Smooth muscle cell (in vitro differentiated cells): ENCODE measurements around the gene PRF1. TPM values are rescaled to one million over a fixed set of nuclear protein-coding genes. Genes with fewer than 3 reads are reported as not detected.

Experiments used
- DNase-seq: peaks from one replicate; lab custom pipeline; 2025; ENCODE audit not compliant: unreplicated experiment; lab: John Stamatoyannopoulos, UW
- H2AFZ ChIP-seq: fragments of 200-600 bp; sonication (generic); 2 replicates; pipeline ENCODE4 v1.6.0; 2016; ENCODE audit warnings: antibody characterized with exemption, low read depth, mild to moderate bottlenecking
- H3F3A ChIP-seq: fragments of 200-600 bp; sonication (generic); 2 replicates; pipeline ENCODE4 v1.6.0; 2017; ENCODE audit warnings: antibody characterized with exemption, low read depth
- H3K27ac ChIP-seq: fragments of 200-600 bp; sonication (generic); 2 replicates; pipeline ENCODE4 v1.5.1; 2016; ENCODE audit warnings: low read depth, mild to moderate bottlenecking
- H3K27me3 ChIP-seq: fragments of 200-600 bp; sonication (generic); 2 replicates; pipeline ENCODE4 v1.6.1; 2016; ENCODE audit warnings: low read depth, mild to moderate bottlenecking
- H3K36me3 ChIP-seq: fragments of 200-600 bp; sonication (generic); 2 replicates; pipeline ENCODE4 v1.5.1; 2016; ENCODE audit warnings: low read depth
- H3K4me1 ChIP-seq: fragments of 200-600 bp; sonication (generic); 2 replicates; pipeline ENCODE4 v1.5.1; 2016; ENCODE audit warnings: low read depth
- H3K4me2 ChIP-seq: fragments of 200-600 bp; sonication (generic); 2 replicates; pipeline ENCODE4 v1.6.0; 2016; ENCODE audit warnings: mild to moderate bottlenecking
- H3K4me3 ChIP-seq: fragments of 200-600 bp; sonication (generic); 2 replicates; pipeline ENCODE4 v1.5.1; 2016; ENCODE audit warnings: mild to moderate bottlenecking
- H3K79me2 ChIP-seq: fragments of 200-600 bp; sonication (generic); 2 replicates; pipeline ENCODE4 v1.6.0; 2016; ENCODE audit warnings: low read depth, mild to moderate bottlenecking
- H3K9ac ChIP-seq: fragments of 200-600 bp; sonication (generic); 2 replicates; pipeline ENCODE4 v1.6.0; 2016; ENCODE audit warnings: low read depth
- H3K9me3 ChIP-seq: fragments of 200-600 bp; sonication (generic); replicated peaks from 2 replicates; pipeline ENCODE4 v1.5.1; 2016; ENCODE audit warnings: low read depth
- H4K20me1 ChIP-seq: fragments of 200-600 bp; sonication (generic); 2 replicates; pipeline ENCODE4 v1.6.0; 2016; ENCODE audit warnings: low read depth
- CTCF ChIP-seq: fragments of 200-600 bp; sonication (generic); IDR thresholded peaks from 2 replicates; pipeline ENCODE4 v1.5.1; 2017; ENCODE audit warnings: borderline replicate concordance, mild to moderate bottlenecking, antibody characterized with exemption; ENCODE audit not compliant: insufficient read depth, poor library complexity, severe bottlenecking
- WGBS: methylation state at CpG from one replicate; pipeline ENCODE4 v1.1.7; 2016; ENCODE audit warnings: low lambda C conversion rate; 5-methylcytosine and 5-hydroxymethylcytosine counted together
- polyA plus RNA-seq: library from polyadenylated mRNA; unstranded; fragments of >200 nt; fragmentation: Nextera tagmentation; extraction: Ambion mirVana; gene quantifications from 2 replicates; pipeline ENCODE4 v1.2.1, GENCODE V29; 2016
- total RNA-seq: library from RNA; depleted of rRNA; stranded (reverse); fragments of >200 nt; gene quantifications from 2 replicates; pipeline ENCODE4 v1.2.3, GENCODE V29; 2014

The PRF1 gene
- total and polyA plus RNA-seq, 2 experiments from 2014 or later = not detected

GRCh38 chr10:70601746-70602145 lies 795 bp downstream of the PRF1 start:
- Histone ChIP-seq H2AFZ (no peak overlapping the region), H3K9ac (no peak overlapping the region), H3K27ac (no peak overlapping the region), H3K36me3 (no peaks in the 10 kb centered on the region), H3K4me3 (no peak overlapping the region), H4K20me1 (no peaks in the 10 kb centered on the region), H3K4me1 (no peaks in the 10 kb centered on the region), H3K9me3 (no peaks in the 10 kb centered on the region), H3F3A (no peaks in the 10 kb centered on the region), H3K27me3 (no peaks in the 10 kb centered on the region), H3K79me2 (no peaks in the 10 kb centered on the region), H3K4me2 (no peak overlapping the region)
- WGBS = 95% methylated on average over 3 of the region's 5 CpGs
- no peak for TF ChIP-seq CTCF
- no peak for DNase-seq

DNA sequence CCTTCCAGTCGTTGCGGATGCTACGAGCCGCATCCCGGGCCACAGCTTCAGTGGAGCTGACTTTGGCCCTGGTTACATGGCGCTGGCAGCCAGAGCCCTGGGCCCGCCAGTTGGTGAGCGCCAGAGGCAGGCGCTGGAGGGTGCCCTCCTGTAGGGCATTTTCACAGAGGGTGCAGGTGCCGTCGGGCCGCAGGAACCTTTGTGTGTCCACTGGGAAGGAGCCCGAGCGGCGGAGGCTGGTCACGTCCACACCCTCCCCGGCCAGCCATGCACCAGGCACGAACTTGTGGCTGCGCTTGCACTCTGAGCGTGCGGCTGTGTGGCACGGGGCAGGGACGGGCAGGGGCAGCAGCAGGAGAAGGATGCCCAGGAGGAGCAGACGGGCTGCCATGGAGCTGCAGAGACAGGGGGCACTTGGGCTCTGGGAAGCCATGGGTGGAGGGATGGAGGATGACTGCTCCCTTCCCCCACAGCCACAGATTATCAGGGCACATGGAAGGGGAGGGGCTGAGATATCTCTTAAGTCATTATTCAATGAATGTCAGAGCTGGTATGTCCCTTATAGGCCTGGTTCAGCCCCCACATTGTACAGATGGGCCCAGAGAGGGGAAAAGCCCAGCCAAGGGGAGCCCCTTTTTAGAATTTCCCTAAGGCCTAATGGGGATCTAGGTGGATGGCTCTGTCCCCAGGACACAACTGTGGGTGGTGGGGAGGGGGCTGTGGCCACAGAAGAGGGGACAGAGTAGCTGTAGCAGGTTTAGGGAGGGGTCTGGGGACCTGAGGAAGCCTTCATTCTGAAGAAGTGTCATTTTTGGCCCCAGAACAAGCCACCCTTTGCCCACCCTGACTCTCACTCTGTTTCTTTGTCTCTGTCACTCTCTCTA lies 1.8 kb downstream of the PRF1 start:
- H3F3A ChIP-seq = no peaks in the 10 kb centered on the region
- H2AFZ ChIP-seq = no peak overlapping the region
- H3K36me3 ChIP-seq = no peaks in the 10 kb centered on the region
- H4K20me1 ChIP-seq = no peaks in the 10 kb centered on the region
- TF ChIP-seq CTCF = no peak
- no peak for DNase-seq
- no peaks in the 10 kb centered on the region for H3K79me2 ChIP-seq
- H3K4me1 ChIP-seq = no peaks in the 10 kb centered on the region
- WGBS = 97% methylated on average over 19 of the region's 24 CpGs
- no peaks in the 10 kb centered on the region for H3K9me3 ChIP-seq
- H3K27ac ChIP-seq = no peak overlapping the region
- no peak overlapping the region for H3K9ac ChIP-seq
- H3K4me3 ChIP-seq = no peak overlapping the region
- H3K27me3 ChIP-seq = no peaks in the 10 kb centered on the region
- H3K4me2 ChIP-seq = no peak overlapping the region

DNA sequence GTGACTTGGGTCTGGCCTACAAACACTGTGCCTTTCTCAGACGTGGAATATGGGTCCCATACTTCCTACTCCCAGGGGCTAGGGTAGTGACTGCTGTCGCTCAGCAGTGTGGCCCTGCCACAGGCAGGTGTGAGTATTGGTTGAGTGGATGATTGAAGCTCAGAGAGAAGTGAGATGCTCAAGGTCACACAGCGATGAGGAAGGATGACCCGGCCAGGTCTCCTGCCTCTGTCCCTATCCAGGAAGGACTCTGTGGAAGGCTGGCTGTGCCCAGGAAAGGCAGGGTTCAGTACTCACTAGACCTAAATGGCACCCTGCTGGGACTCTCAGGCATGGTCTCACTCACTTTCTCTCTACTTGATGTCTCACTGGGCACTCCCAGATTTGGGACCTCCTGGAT lies 2.8 kb downstream of the PRF1 start:
- H4K20me1 ChIP-seq = no peaks in the 10 kb centered on the region
- H3K4me2 ChIP-seq = no peak overlapping the region
- no peaks in the 10 kb centered on the region for H3F3A ChIP-seq
- H2AFZ ChIP-seq = no peak overlapping the region
- H3K9ac ChIP-seq = no peak overlapping the region
- WGBS = 93% methylated on average over 4 of the region's 4 CpGs
- H3K79me2 ChIP-seq = no peaks in the 10 kb centered on the region
- no peaks in the 10 kb centered on the region for H3K4me1 ChIP-seq
- no peak for DNase-seq
- no peak overlapping the region for H3K4me3 ChIP-seq
- H3K9me3 ChIP-seq = no peaks in the 10 kb centered on the region
- H3K36me3 ChIP-seq = no peaks in the 10 kb centered on the region
- no peak overlapping the region for H3K27ac ChIP-seq
- TF ChIP-seq CTCF = no peak
- H3K27me3 ChIP-seq = no peaks in the 10 kb centered on the region

- Histone ChIP-seq H3K4me3 (no peak overlapping the region), H4K20me1 (no peaks in the 10 kb centered on the region), H2AFZ (no peak overlapping the region), H3K36me3 (no peaks in the 10 kb centered on the region), H3K9ac (no peak overlapping the region), H3F3A (no peaks in the 10 kb centered on the region), H3K9me3 (no peaks in the 10 kb centered on the region), H3K4me1 (no peaks in the 10 kb centered on the region), H3K4me2 (no peak overlapping the region), H3K79me2 (no peaks in the 10 kb centered on the region), H3K27ac (no peak overlapping the region), H3K27me3 (no peaks in the 10 kb centered on the region)
- 97% methylated on average over 8 of the region's 8 CpGs for WGBS
- no peak for TF ChIP-seq CTCF
- DNase-seq = no peak
Measured at GRCh38 chr10:70599319-70599718, 3.2 kb downstream of the PRF1 start.
